Skin of body (tissue), 2 donors: Measurements from ENCODE around the gene DDX24. TPM values are rescaled to one million over a fixed set of nuclear protein-coding genes. Genes with fewer than 3 reads are reported as not detected.
A peak's percentile ranks its signal among the peaks of the same experiment; 100 is the strongest.

Source experiments
- DNase-seq: peaks from one replicate; lab custom pipeline; 2025; lab: John Stamatoyannopoulos, UW
- total RNA-seq: library from RNA; depleted of rRNA; stranded (reverse); fragments of >200 nt; gene quantifications from one replicate; pipeline ENCODE4 v1.2.3, GENCODE V29; 2014

Gene DDX24
- total RNA-seq, 1 donor from 2014 or later: 64.3 TPM

DNA sequence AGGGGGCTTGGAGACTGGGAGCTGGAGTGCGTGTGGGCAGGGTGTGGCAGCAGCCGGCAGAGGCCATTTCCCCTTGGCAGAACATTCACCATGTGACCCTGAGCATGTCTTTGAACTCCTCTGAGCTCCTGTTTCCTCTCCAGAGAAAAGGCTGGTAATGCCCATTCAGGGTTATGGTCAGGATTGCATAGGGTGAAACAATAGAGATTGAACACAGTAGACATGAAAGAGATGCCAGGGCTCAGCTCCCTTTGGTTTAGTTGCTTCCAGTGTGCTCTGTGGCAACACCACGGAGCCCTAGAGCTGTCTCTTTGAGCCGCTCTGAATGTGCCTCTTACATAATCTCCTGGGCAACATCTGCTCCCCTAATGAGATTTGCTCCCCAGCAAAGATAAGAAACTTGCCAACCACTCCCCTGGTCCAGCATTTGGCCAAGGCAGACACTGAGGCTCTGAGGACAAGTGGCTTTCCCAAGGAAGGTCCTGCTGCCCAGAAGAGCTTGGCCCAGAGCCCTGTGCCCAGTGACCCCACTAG, 34.1 kb upstream of the DDX24 start:
- DNase-seq: peak; percentile 39

DNA sequence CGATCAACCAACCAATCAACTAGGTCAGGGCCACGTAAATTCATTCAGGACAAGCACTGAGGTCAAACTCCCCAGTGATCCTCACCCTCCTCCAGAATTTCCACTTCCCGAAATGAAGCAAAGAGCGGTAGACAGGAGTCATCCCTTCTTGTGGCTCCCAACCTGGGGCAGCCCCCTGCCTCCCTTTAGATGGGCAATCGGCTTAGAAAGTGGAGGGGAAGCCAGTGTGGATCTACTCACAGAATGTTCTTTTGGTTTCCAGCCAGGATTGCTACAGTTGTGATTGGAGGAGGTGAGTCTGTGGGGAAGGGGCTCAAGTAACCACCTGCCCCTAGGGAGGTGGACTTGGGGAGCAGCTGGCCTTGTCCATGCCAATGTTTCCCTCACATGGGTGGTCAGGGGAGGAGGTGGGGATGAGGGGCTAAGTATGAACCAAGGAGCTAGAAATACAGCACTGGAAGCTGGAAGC, 33.6 kb upstream of the DDX24 start:
- no peak for DNase-seq

DNA sequence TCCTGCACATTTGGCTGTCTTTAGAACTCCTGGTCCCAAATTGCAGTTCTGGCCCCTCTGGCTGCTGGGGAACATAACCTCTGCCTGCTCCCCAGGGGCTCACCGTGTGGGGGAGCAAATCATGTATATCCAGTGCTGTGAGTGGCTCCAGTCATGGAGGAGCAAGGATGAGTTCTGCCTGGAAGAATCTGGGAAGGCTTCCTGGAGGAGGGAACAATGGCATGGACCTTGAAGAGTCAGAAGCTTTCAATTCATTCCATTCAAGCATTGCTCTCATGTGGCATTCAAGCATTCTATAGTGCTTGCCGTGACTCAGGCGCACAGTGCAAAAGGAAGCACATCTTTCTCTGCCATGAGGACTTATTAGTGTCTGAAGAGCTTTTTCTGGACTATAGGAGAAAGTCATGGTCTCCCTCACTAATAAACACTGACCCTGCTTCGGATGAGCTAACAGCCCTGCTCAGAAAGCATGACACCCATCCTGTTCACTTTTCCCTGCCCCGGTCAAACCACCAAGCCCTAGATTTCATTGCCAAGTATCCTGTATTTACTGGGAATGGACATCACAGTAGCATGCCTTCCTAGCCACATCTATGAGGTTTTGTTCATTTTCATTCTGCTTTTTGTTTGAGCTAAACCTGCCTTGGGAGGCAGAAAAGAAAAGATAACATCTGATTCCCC, 33.0 kb upstream of the DDX24 start:
- DNase-seq: no peak

DNA sequence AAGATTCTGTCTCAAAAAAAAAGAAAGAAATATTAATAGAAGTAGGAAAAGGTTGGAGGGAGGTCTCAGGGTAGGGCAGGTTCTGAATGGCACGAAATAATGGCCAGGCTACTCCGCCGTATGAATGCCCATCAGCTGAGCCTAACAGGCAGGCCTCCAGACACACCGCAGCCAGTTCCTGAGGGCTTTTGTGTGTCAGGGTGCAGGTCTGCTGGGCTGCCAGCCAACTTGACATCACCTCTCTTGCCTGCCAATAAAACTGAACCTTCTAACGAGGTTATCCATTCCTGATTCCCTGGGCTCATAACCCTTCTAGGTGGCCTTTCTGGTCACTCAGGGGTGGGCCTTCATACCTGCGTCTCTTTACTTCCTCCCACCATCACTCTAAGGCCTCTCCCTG, 32.5 kb upstream of the DDX24 start:
- no peak for DNase-seq

DNA sequence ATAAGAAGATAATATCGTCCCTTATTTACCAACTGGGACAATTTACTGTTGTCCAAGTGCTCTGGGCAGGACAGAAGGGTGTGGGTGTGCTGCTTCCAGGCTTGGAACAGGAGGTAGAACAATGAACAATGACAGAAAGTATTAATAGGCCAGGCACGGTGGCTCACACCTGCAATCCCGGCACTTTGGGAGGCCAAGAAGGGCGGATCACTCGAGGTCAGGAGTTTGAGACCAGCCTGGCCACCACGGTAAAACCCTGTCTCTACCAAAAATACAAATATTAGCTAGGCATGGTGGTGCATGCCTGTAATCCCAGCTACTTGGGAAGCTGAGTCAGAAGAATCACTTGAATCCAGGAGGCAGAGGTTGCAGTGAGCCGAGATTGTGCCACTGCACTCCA, 32.1 kb upstream of the DDX24 start:
- DNase-seq: no peak

DNA sequence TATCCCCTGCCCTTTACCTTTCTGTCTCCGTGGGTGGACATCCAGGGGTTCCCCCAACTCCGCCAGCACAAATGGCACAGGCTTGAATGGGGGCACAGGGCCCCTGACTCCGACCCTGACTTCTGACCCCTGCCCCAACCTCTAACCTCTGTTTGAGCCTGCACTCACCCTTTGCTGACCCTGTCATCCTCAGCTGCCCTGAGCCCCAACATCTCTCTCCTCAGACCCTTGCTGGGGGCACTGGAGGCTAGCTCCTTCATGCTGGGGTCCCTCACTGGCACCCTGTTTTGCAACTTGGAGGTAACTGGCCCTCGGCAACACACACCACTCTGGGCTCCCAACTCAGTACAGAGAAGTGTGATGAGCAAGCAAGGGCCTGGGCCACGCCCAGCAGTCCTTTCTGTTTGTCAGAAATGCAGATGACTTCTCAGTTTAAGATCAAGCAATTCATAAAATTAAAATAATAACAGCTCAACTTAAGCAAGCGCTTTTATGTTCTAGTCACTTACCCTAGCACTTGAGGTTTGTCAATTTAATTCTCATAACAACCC, 31.6 kb upstream of the DDX24 start:
- DNase-seq: no peak

DNA sequence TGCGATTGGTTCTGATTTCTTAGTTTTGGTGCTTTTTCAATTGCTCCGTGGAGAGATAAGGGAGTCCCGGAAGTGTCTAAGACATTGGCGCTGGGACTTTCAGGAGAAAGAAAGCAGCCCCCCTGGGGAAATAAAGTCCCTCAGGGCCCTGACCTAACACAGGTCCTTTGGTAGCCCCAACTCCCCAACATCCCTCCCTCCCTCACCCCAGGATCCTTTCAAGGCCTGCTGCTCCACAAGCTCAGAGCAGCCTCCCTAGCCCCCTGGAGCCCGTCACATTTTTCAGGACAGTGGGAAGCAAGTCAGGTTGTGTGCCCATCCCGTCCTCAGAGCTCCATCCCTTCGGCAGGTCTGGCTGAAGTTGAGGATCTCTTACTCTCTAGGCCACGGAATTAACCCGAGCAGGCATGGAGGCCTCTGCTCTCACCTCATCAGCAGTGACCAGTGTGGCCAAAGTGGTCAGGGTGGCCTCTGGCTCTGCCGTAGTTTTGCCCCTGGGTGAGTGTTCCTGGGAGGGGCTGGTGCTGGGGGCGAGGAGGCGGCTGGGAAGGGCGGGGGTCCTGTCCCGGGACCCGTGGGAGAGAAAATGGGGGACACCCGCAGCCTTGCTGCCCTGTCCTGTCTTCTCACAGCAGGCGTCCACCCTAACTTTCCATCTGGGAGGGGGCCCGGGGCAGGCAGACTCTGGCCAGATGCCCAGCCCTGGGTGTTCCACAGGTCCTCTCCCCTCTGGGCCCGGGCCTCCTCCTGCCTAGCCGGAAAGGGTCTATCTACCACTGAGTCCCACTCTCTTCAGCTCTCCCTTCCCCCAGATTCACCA, 30.5 kb upstream of the DDX24 start:
- DNase-seq: no peak

DNA sequence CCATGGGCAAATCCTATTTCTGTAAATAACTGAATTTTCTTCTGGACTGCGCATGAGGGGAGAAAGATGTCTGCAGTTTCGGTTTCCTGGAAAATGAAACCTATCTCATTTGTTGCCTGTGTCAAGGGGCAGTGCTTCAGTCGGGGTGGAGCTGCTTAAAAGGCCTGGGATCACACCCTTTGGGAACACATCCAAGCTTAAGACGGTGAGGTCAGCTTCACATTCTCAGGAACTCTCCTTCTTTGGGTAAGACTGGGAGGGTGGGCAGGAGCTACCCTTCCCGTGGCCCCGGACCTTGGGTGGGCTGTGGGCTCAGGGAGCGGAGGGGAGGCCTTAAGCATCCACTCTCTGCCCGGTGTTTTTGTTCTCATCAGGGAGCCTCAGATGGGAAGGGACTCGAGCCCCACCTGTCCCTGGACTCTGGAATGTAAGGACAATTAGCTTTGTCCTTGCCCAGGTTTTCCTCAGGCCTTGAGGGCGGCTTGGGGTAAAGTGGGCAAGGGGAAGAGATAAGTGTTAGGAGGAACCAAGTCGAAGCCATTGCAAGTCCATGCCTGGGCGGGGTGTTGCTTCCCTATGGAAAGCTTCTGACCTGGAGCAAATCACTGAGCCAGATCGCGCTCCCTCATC, 29.7 kb upstream of the DDX24 start, which contains the start of gene IFI27:
TSS of gene IFI27 (plus strand) at position 185 of the 630 bp plus-strand sequence.
- no peak for DNase-seq

DNA sequence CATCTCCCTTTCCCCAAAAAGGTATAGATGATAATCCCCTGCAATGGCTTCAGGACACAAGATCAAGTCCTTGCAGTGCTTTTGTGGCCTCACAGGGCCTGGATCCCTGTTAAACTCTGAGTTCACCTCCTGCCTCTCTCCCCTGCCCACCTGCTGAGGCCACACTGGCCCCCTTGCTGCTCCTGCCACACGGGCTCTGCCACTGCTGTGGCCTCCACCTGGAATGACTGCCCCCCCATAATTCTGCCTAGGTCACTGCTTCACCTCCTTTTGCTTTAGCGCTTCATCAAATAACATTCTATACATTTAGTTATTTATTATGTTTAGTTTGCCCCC, 28.9 kb upstream of the DDX24 start:
- DNase-seq: no peak

DNA sequence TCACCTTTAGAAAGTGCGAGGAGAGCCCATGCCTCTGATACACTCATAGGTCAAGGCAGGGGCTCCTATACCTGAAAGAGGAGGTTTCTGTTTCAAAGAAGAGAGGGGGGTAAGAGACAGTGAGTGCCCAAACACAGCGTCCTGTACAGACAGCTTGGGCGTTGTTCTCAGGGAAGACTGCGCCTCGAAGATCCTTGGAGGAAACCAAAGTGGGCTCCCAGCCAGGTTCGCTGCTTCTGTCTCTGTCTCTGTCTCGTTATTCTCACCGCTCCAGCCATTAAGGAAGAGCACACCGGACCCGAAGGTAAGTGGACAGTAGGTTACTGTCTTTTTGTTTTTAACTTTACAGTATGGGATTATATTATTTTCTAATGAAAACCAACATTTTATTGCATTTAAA, 23.7 kb upstream of the DDX24 start:
- DNase-seq: no peak

DNA sequence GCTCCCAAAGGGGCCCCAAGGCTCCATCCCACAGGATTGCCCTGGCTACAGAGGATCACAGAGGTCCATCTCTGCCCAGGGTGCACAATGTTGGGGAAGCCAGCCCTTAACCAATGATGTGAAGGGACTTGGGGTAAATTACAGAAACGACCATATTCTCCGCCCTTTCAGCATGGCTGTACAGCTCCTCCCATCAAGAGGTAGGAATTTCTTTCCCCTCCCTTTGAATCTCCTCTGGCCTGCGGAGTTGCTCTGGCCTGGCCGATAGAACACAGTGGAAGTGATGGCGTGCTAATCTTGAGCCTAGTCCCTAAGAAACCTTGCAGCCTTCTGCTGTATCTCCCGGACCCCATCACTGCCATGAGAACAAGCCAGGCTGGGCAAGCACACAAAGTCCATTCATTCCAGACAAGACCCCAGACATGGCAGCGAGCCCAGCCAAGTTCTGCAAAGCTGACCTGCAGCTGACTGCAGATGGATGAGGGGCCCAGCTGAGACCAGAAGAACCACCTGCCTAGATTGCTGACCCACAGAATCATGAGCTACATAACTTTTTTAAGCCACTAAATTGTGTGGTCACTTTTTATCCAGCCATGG, 22.6 kb upstream of the DDX24 start:
- no peak for DNase-seq

DNA sequence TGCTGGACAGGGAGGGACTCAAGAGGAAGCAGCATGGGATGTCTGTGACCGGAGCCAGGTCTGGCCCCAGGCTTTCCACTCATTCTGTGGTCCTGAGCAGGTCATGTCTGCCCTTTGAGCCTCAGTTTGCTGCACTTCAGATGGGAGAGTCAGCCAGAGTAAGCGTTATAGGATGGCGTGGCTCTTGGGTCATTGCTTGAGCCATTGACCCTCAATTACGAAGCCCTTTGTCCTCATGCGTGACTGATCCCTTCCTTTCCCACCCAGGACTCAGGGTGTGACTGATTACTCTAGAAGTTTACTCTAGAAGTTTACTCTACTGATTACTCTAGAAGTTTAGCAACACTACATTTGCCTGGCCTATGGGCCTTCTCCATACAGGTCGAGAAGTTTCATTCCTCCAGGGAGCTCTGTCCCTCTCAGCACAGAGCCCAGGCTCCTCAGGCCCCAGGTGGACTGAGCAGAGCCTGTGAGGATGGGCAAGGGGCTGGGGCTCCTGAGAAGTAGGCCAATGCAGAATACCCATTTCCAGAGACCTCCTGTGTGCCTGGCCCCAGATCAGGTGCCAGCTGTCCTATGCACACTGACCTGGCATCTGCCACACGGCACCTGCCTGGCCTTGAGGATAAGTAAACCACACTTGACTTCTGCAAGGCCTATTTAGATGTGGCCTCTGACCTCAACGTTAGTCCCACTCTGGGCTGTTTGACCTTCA, 21.9 kb upstream of the DDX24 start:
- no peak for DNase-seq

DNA sequence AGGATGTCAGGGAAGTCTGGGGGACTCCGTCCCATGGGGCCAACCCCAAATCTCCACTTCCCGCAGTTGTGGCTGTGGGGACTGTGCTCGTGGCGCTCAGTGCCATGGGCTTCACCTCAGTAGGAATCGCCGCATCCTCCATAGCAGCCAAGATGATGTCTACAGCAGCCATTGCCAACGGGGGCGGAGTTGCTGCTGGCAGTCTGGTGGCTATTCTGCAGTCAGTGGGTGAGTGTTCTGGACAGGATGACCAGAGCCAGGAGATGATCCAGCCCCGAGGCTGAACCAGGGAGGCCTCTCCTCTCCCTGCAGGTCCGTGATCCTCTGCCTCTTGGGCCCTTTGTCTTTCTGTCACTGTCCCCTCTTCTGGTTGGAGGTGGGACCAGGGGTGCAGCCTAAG, 20.7 kb upstream of the DDX24 start:
- no peak for DNase-seq

DNA sequence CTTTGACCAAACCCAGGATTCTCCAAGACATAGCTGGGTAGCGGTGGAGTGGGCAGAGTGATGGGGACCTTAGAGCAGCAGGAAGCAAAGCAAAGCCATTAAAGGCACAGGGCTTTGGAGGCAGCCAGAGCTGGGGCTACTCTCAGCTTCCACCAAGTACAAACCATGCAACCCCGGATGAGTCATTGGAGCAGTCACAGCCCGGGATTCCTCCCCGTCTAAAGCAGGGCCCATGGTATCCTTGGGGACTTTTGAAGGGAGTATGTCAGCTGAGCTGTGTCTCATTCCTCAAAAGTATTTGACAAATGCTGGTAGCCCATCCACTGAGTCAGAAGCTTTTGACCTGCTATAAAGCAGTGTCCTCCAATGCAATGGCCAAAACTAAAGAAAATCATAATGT, 19.8 kb upstream of the DDX24 start:
- no peak for DNase-seq

DNA sequence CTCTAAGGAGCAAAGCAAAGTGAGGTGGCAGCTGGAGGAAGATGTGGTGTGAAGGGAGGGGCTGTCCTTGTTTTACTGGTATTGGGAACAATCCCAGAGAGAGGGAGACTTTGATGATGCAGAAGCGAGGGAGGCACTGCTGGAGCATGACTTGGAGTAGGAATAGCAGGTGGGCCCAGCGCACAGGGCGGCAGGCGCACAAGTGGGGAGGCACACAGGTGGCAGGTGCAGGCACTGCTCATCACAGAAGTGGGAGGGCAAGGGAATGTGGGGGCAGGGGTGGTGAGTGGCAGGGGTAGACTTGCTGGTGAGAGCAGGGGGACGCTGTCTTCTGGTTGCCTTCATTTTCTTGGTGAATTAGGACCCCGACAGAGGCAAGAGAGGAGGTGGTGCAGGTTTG, 18.0 kb upstream of the DDX24 start:
- no peak for DNase-seq

DNA sequence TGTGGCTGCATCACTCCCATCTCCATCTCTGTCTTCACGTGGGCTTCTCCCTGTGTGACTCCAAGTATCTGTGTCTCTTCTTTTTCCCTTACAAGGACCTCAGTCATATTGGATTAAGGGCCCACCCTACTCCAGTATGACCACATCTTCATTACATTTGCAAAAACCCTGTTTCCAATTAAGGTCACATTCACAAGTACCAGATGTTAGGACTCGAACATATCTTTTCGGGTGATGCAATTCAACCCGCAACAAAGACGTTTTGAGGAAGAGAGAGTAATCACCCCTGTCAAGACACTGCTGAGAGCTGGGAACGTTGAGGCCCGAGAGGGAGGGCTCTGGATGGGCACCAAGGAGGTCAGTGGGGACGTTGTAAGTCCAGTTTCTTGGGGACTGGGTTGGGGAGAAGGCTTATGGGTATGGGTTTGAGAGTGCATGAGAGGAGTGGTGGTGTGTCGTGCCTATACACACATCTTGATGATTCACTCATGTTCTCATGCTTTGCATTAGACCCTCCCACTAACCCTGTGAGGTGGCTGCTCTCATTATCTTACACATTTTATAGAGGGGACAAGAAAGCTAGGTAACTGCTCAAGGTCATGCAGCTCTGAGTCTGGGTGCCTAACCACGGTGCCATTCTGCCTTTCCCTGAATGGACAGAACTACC, 17.5 kb upstream of the DDX24 start:
- DNase-seq: peak; percentile 42

DNA sequence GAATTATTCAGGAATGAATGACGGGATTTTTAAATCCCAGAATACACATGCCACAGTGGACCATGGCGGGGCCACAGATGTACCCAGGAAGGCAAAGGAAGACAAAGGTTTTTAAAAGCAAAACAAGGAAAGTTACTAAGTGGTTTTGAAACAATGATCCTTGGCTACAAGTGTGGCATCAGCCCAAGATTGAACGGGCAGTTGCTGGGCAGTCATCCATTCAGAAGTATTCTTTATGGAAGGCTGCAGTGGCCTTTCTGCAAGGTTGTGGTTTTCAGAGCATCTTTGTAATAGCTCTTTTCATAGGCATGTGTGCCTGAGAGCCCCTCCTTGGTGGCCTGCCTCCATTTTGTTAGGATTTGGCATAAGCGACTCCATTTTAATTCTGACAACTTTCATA, 16.1 kb upstream of the DDX24 start:
- no peak for DNase-seq

DNA sequence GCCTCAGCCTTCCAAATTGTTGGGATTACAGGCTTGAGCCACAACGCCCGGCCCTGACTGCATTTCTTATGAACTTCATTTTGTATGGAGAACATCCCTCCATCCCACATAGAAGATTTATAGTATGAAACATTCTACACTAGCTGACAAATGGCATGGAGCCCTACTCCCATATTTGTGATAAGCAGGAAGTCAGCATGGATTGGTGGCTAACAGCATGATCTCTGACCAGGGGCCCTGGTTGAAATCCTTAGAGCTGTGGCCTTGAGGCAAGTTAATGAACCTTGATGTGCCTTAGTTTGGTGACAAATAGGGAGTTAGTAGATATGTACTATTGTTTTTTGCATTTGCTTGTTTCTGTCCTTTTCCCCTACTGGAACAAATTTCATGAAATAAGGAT, 12.4 kb upstream of the DDX24 start:
- DNase-seq: no peak

DNA sequence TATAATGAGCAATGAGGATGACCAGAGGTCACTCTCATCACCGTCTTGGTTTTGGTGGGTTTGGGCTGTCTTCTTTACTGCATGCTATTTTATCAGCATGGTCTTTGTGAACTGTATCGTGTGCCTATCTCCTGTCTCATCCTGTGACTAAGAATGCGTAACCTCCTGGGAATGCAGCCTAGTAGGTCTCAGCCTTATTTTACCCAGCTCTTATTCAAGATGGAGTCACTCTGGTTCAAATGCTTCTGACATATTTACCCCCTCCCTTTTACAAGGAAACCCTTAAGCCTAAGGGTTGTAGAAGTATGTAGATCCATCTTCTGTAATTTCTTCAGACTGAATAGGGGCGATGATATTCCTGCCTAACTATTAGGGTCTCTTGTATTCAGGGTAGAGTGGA, 8.5 kb upstream of the DDX24 start:
- no peak for DNase-seq

DNA sequence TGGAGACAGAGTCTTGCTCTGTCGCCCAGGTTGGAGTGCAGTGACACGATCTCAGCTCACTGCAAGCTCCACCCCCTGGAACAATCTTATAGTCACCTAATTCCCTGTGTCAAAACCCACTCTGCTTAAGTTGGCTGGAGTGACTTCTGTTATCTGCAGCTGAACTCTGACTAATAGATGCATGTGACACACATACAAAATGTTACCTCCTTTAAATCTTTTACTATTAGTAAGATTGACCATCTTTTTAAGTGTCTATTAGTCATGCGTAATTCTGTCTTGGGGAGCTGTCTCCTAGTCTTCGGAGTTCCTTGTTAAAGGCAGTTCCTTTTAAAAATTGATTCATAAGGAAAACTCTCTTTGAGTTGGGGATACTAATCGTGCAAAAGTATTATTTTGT, 7.5 kb upstream of the DDX24 start:
- no peak for DNase-seq
